Left cardiac atrium (tissue), 4 donors: ENCODE data around the gene PKD1. TPM values are rescaled to one million over a fixed set of nuclear protein-coding genes. Genes with fewer than 3 reads are reported as not detected.
"Not testable (repeated sequence)": the region's sequence is repeated elsewhere in the genome, so short reads cannot be mapped to it uniquely, and the experiment has no call there.

Experiments used
- ATAC-seq, 2 donors: fragments of 200-7000 bp; cut with Tn5 transposase; one replicate each; pipeline ENCODE4 v1.9.1; 2020; ENCODE audit warnings: mild to moderate bottlenecking in 2 of 2, moderate library complexity in 2 of 2
- DNase-seq: peaks from one replicate; pipeline ENCODE4 v3.0.0-alpha.2; 2020
- intact Hi-C, 2 donors: fragments of 100-400 bp; cut with DNase I; formaldehyde crosslinking; loops; one replicate each; pipeline versions ENCODE4 v1.14.1 to v1.15.1; 2022 to 2023
- total RNA-seq, 2 donors: library from RNA; stranded (reverse); fragmentation: NEBNext Ultra II Directional; extraction: Animal tissue kit (Norgen Biotek cat#: 25700); gene quantifications; one replicate each; pipeline ENCODE4 v1.2.1, GENCODE V29; 2021
- donor health status: DM: no; HTN: yes; CAD: no.
- donor health status: DM: no; HTN: yes; CAD: no; lungs with severe emphysema.
- donor health status: DM: yes; HTN: yes; CAD: no.
- donor health status: Dilated cardiomyopathy.

PKD1 gene
- total RNA-seq, 2 donors from 2014 or later = 82.2 to 104 TPM

GRCh38 chr16:2097689-2098088 is 38.0 kb downstream of the PKD1 start:
- intact Hi-C loops, ATAC-seq, DNase-seq: not testable (repeated sequence)

- ATAC-seq (peak in 1 of 2 donors; percentile 9), DNase-seq (no peak)
- intact Hi-C loops = no loop called here
Measured at GRCh38 chr16:2096853-2097595, 38.7 kb downstream of the PKD1 start.

DNA sequence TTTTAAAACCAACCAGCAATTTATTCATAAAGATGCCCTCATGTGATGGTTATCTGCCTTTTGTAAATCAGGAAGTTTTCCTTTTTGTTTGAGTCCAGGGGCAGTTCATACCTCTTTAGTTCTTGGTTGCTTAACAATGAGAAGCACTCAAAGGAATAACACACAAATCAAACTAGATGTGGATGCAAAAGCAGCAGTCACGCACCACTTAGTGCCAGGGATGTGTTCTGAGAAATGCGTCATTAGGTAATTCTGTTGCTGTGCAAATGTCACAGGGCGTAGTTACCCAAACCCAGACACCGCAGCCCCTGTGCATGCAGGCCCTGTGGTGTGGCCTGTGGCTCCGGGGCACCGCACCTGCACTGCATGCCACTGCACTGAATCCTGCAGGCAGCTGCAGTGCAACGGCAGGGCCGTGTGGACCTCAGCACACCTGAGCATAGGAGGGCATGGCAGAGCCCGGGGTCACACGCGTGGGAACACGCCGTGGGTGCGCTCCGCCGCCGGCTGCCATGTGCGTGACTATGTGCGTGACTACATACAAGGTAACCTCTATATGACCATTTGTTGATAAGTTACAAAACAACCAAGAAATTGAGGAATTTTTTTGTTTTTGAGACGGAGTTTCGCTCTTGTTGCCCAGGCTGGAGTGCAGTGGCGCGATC is 39.6 kb downstream of the PKD1 start:
- DNase-seq (no peak), ATAC-seq (no peak)
- intact Hi-C loops = no loop called here

DNA sequence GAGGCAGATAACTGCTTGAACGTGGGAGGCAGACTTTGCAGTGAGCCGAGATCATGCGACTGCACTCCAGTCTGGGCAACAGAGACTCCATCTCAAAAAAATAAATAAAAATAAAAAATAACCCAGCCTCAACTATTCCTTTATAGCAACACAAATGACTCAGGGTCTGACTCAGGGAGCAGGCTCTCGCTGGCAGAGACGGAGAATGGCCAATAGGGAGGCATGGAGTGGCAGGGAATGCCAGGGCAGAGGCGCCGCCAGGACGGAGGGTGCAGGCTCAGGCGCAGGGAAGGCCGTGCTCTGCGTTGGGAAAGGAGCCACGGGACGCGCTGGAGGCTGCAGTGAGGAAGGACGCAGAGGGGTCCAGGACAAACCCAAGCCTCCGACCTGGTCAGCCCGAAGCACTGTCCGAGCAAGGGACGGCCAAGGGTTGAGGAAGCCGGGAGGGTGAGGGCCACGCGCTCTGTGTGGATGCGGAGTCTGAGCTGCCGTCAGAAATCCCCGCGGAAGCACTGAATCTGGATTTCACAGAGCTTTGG is 40.3 kb downstream of the PKD1 start:
- intact Hi-C loops = no loop called here
- DNase-seq (no peak), ATAC-seq (no peak)

- intact Hi-C loops = no loop called here
- no peak for ATAC-seq
- DNase-seq = no peak
Measured at GRCh38 chr16:2093793-2094192, 41.9 kb downstream of the PKD1 start.

DNA sequence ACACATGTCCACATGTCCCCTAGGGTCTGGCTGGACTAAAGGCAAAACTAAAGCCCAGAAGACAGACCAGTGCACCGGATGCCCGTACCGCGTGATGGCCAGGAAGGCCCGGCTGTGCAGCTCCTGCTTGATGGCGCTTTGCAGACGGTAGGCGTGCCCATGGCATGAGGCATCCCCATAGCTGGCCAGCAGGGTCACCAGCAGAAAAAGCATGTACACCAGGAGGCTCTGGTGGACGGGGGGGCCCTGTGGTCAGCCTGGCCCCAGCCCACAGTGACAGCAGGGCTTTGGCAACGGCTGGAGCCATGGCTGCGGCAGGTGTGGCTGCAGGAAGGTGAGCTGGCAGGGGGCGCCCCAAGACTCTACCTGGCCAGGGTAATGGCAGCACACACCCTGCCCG is 42.8 kb downstream of the PKD1 start:
- no peak for DNase-seq
- no peak for ATAC-seq
- intact Hi-C loops = no loop called here

- DNase-seq (no peak), ATAC-seq (no peak)
- intact Hi-C loops = no loop called here
Measured at GRCh38 chr16:2092256-2092620, 43.5 kb downstream of the PKD1 start.

GRCh38 chr16:2091547-2092255 is 44.0 kb downstream of the PKD1 start:
- DNase-seq = no peak
- no peak for ATAC-seq
- intact Hi-C loops = no loop called here

- ATAC-seq (peak; percentile 66 to 81), DNase-seq (peak; percentile 79)
- intact Hi-C loops = no loop called here
Measured at GRCh38 chr16:2090777-2091546, 44.7 kb downstream of the PKD1 start.

DNA sequence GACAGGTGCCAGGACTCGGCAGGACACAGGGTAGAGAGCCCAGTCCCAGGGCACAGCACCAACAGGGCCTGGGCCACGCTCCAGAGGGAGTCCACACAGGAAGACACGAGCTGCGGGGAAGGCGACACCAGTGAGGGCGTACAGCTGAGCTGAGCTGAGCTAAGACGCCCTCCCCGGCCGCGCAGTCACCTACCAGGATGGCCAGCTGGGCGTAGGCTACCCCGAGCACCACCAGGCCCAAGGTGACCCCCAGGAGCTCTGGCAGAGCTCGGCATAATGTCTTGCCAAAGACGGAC is 45.3 kb downstream of the PKD1 start:
- ATAC-seq = peak; percentile 6 to 16
- intact Hi-C loops = no loop called here

DNA sequence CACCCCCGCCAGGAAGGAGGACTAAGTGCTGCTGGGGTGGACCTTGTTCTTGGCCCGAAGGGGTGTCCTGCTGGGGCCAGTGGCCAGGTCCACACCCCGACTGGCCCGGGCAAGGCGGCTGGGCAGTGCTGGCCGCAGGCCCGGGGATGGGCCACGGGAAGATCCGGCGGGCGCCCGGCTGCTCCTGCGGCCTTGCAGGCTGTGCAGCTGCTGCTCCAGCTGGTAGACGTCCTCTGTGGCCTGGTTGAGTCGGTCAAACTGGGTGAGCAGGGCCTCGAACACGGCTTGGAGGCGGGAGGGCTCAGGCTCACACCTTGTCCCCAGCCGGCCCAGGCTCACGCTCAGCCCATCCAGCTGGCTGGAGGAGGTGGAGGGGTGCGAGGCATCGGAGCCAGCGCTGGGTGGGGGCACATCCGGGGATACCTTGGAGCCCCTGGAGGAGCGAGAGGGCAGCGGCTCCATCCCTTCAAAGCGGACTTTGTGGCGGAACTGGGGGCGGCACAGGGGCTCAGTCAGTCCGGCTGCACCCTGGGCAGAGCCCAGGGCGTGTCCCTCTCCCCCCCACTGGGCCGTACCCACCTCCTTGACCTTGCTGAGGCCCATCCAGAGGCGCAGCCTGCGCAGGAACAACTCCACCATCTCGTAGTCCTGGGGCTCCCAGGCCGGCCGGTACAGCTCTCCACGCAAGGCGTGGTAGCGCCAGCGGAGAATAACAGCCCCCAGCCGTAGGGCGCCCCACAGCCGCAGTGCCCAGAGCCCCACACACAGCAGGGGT is 45.8 kb downstream of the PKD1 start:
- no peak for ATAC-seq
- intact Hi-C loops = no loop called here
- no peak for DNase-seq

More for the DNA sequence above, 45.3 kb downstream of the PKD1 start:
- DNase-seq = no peak

- intact Hi-C loops = no loop called here
- ATAC-seq (no peak), DNase-seq (no peak)
Measured at GRCh38 chr16:2088759-2089358, 46.8 kb downstream of the PKD1 start.

DNA sequence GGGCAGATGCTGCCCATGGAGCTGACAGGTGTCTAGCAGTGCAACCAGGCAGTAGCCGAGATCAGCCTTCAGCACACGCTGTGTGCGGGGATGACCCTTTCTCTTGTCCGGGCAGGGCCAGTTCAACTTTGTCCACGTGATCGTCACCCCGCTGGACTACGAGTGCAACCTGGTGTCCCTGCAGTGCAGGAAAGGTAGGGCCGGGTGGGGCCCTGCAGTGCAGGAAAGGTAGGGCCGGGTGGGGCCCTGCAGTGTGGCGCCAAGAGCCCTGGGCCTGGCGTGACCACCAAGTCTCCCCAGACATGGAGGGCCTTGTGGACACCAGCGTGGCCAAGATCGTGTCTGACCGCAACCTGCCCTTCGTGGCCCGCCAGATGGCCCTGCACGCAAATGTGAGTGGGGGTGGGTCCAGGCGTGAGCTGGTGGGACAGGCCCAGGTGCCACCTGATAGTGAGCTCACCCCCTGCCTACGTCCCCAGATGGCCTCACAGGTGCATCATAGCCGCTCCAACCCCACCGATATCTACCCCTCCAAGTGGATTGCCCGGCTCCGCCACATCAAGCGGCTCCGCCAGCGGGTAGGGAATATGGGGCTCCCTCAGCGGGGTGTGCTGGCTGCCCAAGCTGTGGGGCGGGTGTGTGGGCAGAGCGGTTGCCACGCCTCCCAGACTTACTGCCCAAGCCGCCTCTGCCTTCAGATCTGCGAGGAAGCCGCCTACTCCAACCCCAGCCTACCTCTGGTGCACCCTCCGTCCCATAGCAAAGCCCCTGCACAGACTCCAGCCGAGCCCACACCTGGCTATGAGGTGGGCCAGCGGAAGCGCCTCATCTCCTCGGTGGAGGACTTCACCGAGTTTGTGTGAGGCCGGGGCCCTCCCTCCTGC is 47.7 kb downstream of the PKD1 start:
- ATAC-seq = no peak
- intact Hi-C loops = no loop called here
- DNase-seq = no peak

DNA sequence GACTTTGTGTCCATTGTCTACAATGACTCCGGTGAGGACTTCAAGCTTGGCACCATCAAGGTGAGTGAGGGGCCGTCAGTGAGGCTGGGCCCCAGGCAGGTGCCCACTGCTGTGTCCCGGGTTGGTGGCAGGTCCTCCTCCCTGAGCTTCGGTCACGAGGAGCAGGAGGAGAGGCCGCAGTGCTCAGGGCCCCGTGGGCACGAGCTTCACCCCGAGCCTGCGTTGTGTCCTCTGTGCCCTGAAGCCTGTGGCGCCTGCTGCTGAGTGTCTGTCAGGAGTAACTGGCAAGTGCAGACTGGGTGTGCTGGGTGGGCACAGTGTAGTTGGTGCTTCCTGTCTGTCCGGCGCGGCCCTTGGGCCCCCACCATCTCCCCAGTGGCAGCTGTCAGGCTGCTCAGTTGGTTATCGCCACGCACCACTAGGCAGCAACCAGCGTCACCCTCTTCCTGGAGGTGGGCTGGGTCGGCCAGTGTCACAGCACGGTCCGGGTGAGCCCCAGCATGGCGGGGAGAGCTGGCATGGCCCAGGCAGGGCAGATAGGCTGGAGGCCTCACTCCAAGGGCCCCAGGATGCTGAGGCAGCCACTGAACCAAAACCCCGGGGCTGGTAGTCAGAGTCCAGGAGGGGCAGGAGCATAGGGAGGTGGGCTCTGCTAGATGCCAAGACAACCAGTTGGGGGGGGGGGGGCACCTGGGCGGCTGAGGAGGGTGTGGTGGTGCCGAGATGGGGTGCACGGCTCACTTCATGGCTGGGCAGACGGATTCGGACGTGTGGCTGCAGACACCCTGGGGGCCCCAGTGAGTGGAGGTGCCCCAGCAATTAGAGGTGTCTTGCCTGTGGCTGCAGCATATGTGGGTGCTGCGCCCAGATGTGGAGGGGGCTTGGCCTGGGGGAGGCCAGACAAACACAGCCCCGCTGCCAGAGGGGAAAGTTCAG is 48.6 kb downstream of the PKD1 start:
- intact Hi-C loops = no loop called here
- DNase-seq (no peak), ATAC-seq (no peak)

- intact Hi-C loops = no loop called here
- no peak for ATAC-seq
- no peak for DNase-seq
Measured at GRCh38 chr16:2086106-2086742, 49.5 kb downstream of the PKD1 start.

- DNase-seq = no peak
- intact Hi-C loops = no loop called here
- no peak for ATAC-seq
Measured at GRCh38 chr16:2085669-2086068, 50.0 kb downstream of the PKD1 start.
